Choroid plexus epithelial cell (primary cell): ENCODE data around the gene TMSB15B.
A peak's percentile ranks its signal among the peaks of the same experiment; 100 is the strongest.
"Not testable (repeated sequence)": the region's sequence is repeated elsewhere in the genome, so short reads cannot be mapped to it uniquely, and the experiment has no call there.

Experiments
- DNase-seq: peaks from one replicate; pipeline ENCODE4 v3.0.0-alpha.2; 2010; ENCODE audit warnings: low read depth
- H3K4me3 ChIP-seq: 2 replicates; pipeline ENCODE4 v1.5.1; 2011; ENCODE audit warnings: low read depth, mild to moderate bottlenecking, control low read depth, low read length, moderate library complexity
- CTCF ChIP-seq: conservative IDR thresholded peaks from 2 replicates; pipeline ENCODE4 v1.5.1; 2011; ENCODE audit warnings: low read depth, mild to moderate bottlenecking, control low read depth, inconsistent platforms, low read length, moderate library complexity

TMSB15B gene

GRCh38 chrX:103962411-103963278, at the start of gene TMSB15B:
Gene TMSB15B (plus strand): TSS chrX:103962627.
- not testable (repeated sequence) for H3K4me3 ChIP-seq, DNase-seq

- peak; percentile 33 for DNase-seq
- no peak for TF ChIP-seq CTCF
- H3K4me3 ChIP-seq, result no peak overlapping the region
Observed at GRCh38 chrX:103913356-103914020, 48.9 kb upstream of the TMSB15B start.

- peak; percentile 72 for DNase-seq
- peak overlapping the region; percentile 67 for H3K4me3 ChIP-seq
- peak; percentile 72 for TF ChIP-seq CTCF
Observed at GRCh38 chrX:103918050-103918449, 44.4 kb upstream of the TMSB15B start.

GRCh38 chrX:103918571-103919269, 43.7 kb upstream of the TMSB15B start:
- no peak for TF ChIP-seq CTCF
- peak; percentile 59 for DNase-seq
- peak overlapping the region; percentile 67 for H3K4me3 ChIP-seq

GRCh38 chrX:103919270-103919637, 43.2 kb upstream of the TMSB15B start:
- peak; percentile 59 for DNase-seq
- H3K4me3 ChIP-seq, result peak overlapping the region; percentile 67
- peak; percentile 50 for TF ChIP-seq CTCF

- not testable (repeated sequence) for H3K4me3 ChIP-seq, DNase-seq
Observed at GRCh38 chrX:103920515-103920914, 41.9 kb upstream of the TMSB15B start.

- H3K4me3 ChIP-seq, result no peak overlapping the region
- DNase-seq, result no peak
- TF ChIP-seq CTCF, result no peak
Observed at GRCh38 chrX:103927030-103927429, 35.4 kb upstream of the TMSB15B start.
